GM23338 (cell line): ENCODE data around the gene TRAF2. TPM values are rescaled to one million over a fixed set of nuclear protein-coding genes. Genes with fewer than 3 reads are reported as not detected.

Experiments used
- ATAC-seq: fragments of 200-7000 bp; cut with Tn5 transposase; 3 replicates; pipeline ENCODE4 v1.9.1; 2020
- DNase-seq: peaks from one replicate; pipeline ENCODE4 v3.0.0-alpha.2; 2015; ENCODE audit warnings: low spot score
- H2AFZ ChIP-seq: fragments of 200-600 bp; sonication (generic); 2 replicates; pipeline ENCODE4 v1.8.0; 2016; ENCODE audit warnings: antibody characterized with exemption, mild to moderate bottlenecking, moderate library complexity
- H3F3A ChIP-seq: fragments of 200-600 bp; sonication (generic); replicated peaks from 2 replicates; pipeline ENCODE4 v1.8.0; 2017; ENCODE audit warnings: antibody characterized with exemption, mixed run types, low read depth
- H3K27ac ChIP-seq: fragments of 200-600 bp; sonication (generic); 2 replicates; pipeline ENCODE4 v1.6.1; 2016; ENCODE audit warnings: low read depth
- H3K27me3 ChIP-seq: fragments of 200-600 bp; sonication (generic); 2 replicates; pipeline ENCODE4 v1.8.0; 2016; ENCODE audit warnings: mild to moderate bottlenecking, mixed run types, moderate library complexity; ENCODE audit not compliant: insufficient read depth
- H3K36me3 ChIP-seq: fragments of 200-600 bp; sonication (generic); 2 replicates; pipeline ENCODE4 v1.8.0; 2016; ENCODE audit warnings: mild to moderate bottlenecking; ENCODE audit not compliant: insufficient read depth
- H3K4me1 ChIP-seq: fragments of 200-600 bp; sonication (generic); 2 replicates; pipeline ENCODE4 v1.8.0; 2016; ENCODE audit warnings: mild to moderate bottlenecking, moderate library complexity; ENCODE audit not compliant: insufficient read depth
- H3K4me2 ChIP-seq: fragments of 200-600 bp; sonication (generic); 2 replicates; pipeline ENCODE4 v1.7.1; 2017; ENCODE audit warnings: mixed run types
- H3K4me3 ChIP-seq: fragments of 200-600 bp; sonication (generic); 2 replicates; pipeline ENCODE4 v1.6.1; 2016; ENCODE audit warnings: mixed run types
- H3K79me2 ChIP-seq: fragments of 200-600 bp; sonication (generic); replicated peaks from 2 replicates; pipeline ENCODE4 v1.8.0; 2017; ENCODE audit warnings: mild to moderate bottlenecking; ENCODE audit not compliant: insufficient read depth
- H3K9me2 ChIP-seq: fragments of 200-600 bp; sonication (generic); 2 replicates; pipeline ENCODE4 v1.8.0; 2017; ENCODE audit not compliant: insufficient read depth
- H4K20me1 ChIP-seq: fragments of 200-600 bp; sonication (generic); replicated peaks from 2 replicates; pipeline ENCODE4 v1.8.0; 2017; ENCODE audit warnings: mild to moderate bottlenecking; ENCODE audit not compliant: insufficient read depth
- H3K27ac Mint-ChIP-seq: 2 replicates; pipeline ENCODE4 v1.8.0; 2020; ENCODE audit warnings: inconsistent platforms, mild to moderate bottlenecking, moderate library complexity, mixed read lengths
- H3K27me3 Mint-ChIP-seq: 3 replicates; pipeline ENCODE4 v1.8.0; 2022; ENCODE audit warnings: low read depth, mild to moderate bottlenecking, moderate library complexity, mixed read lengths, inconsistent platforms; ENCODE audit not compliant: insufficient read depth, poor library complexity
- H3K36me3 Mint-ChIP-seq: 3 replicates; pipeline ENCODE4 v1.8.0; 2021; ENCODE audit warnings: low read depth, mild to moderate bottlenecking, inconsistent platforms, moderate library complexity, mixed read lengths
- H3K4me1 Mint-ChIP-seq: 3 replicates; pipeline ENCODE4 v1.8.0; 2020; ENCODE audit warnings: mild to moderate bottlenecking, inconsistent platforms, mixed read lengths
- H3K4me3 Mint-ChIP-seq: 3 replicates; pipeline ENCODE4 v1.8.0; 2021; ENCODE audit warnings: moderate library complexity, mild to moderate bottlenecking, inconsistent platforms, mixed read lengths
- H3K9me3 Mint-ChIP-seq: 3 replicates; pipeline ENCODE4 v1.8.0; 2020; ENCODE audit warnings: moderate library complexity, mild to moderate bottlenecking, inconsistent platforms, mixed read lengths
- CREB1 ChIP-seq: fragments of 250-450 bp; sonication (Bioruptor Pico); IDR thresholded peaks from 2 replicates; pipeline ENCODE4 v1.5.0; 2020; ENCODE audit warnings: low read depth, mild to moderate bottlenecking, moderate library complexity
- CTCF ChIP-seq, 2 experiments: fragments of 200-600 bp in 1 of 2; sonication (generic) in 1 of 2; conservative IDR thresholded peaks; 2 replicates each; pipeline versions ENCODE4 v1.5.1 to v1.6.1; 2016 to 2017; ENCODE audit warnings: antibody characterized with exemption in 2 of 2, low read depth in 2 of 2, mild to moderate bottlenecking in 2 of 2, moderate library complexity in 1 of 2
- ETS1 ChIP-seq: IDR thresholded peaks from 2 replicates; pipeline ENCODE4 v1.6.1; 2016; ENCODE audit warnings: antibody characterized with exemption
- EZH2 ChIP-seq: fragments of 200-600 bp; sonication (generic); IDR thresholded peaks from one replicate; pipeline ENCODE4 v1.8.0; 2017; ENCODE audit warnings: antibody characterized with exemption, mild to moderate bottlenecking, low read depth; ENCODE audit not compliant: unreplicated experiment
- EZH2phosphoT487 ChIP-seq: fragments of 200-600 bp; sonication (generic); IDR thresholded peaks from one replicate; pipeline ENCODE4 v1.8.1; 2018; ENCODE audit warnings: antibody characterized with exemption; ENCODE audit not compliant: unreplicated experiment
- JUNB ChIP-seq: IDR thresholded peaks from one replicate; pipeline ENCODE4 v1.6.1; 2016; ENCODE audit warnings: antibody characterized with exemption; ENCODE audit not compliant: unreplicated experiment
- NANOG ChIP-seq: IDR thresholded peaks from 2 replicates; pipeline ENCODE4 v1.6.1; 2016; ENCODE audit warnings: antibody characterized with exemption, borderline replicate concordance
- POLR2AphosphoS5 ChIP-seq: IDR thresholded peaks from 2 replicates; pipeline ENCODE4 v1.6.1; 2016; ENCODE audit warnings: antibody characterized with exemption, low read depth
- REST ChIP-seq: IDR thresholded peaks from one replicate; pipeline ENCODE4 v1.6.1; 2018; ENCODE audit warnings: antibody characterized with exemption; ENCODE audit not compliant: unreplicated experiment
- STAT1 ChIP-seq: IDR thresholded peaks from one replicate; pipeline ENCODE4 v1.6.1; 2016; ENCODE audit warnings: antibody characterized with exemption; ENCODE audit not compliant: unreplicated experiment
- ZNF114 ChIP-seq: fragments of 250-450 bp; sonication (Bioruptor Pico); IDR thresholded peaks from 2 replicates; pipeline ENCODE4 v1.5.0; 2020; ENCODE audit warnings: mild to moderate bottlenecking, moderate library complexity
- ZNF331 ChIP-seq: fragments of 250-450 bp; sonication (Bioruptor Pico); IDR thresholded peaks from 2 replicates; pipeline ENCODE4 v1.5.0; 2020; ENCODE audit warnings: low read depth, mild to moderate bottlenecking, moderate library complexity
- ZNF462 ChIP-seq: fragments of 250-450 bp; sonication (Bioruptor Pico); IDR thresholded peaks from 2 replicates; pipeline ENCODE4 v1.5.0; 2020; ENCODE audit warnings: mild to moderate bottlenecking, moderate library complexity
- polyA plus RNA-seq: library from polyadenylated mRNA; unstranded; fragments of >200 nt; fragmentation: Nextera tagmentation; extraction: Ambion mirVana; gene quantifications from 2 replicates; pipeline ENCODE4 v1.2.1, GENCODE V29; 2016
- total RNA-seq: library from RNA; depleted of rRNA; stranded (reverse); fragments of >200 nt; shearing (Covaris generic); gene quantifications from 2 replicates; pipeline ENCODE4 v1.2.3, GENCODE V29; 2014

TRAF2 gene
- total and polyA plus RNA-seq, 2 experiments from 2014 or later: 25.4 to 39.9 TPM

GRCh38 chr9:136934277-136934676 is 48.0 kb downstream of the TRAF2 start:
- H3K36me3 Mint-ChIP-seq: peaks cover 43% of the 10 kb centered on the region

More at GRCh38 chr9:136934277-136934676, 48.0 kb downstream of the TRAF2 start:
- H3K4me3 Mint-ChIP-seq: no peak overlapping the region; the same call in 2 of the 3 replicates
- H3K27me3 ChIP-seq: no peaks in the 10 kb centered on the region
- H3K9me3 Mint-ChIP-seq: no peaks in the 10 kb centered on the region; the same call in 2 of the 3 replicates
- peak overlapping the region; percentile 38; the same call in 1 of the 2 replicates for H3K4me2 ChIP-seq
- peaks cover 11% of the 10 kb centered on the region; the same call in 1 of the 2 replicates for H3F3A ChIP-seq
- ATAC-seq: no peak
- no peaks in the 10 kb centered on the region for H3K36me3 ChIP-seq
- no peaks in the 10 kb centered on the region; the same call in 1 of the 2 replicates for H3K9me2 ChIP-seq
- no peak overlapping the region for H3K27ac Mint-ChIP-seq
- H3K4me1 ChIP-seq: no peaks in the 10 kb centered on the region
- peak overlapping the region; percentile 45; the same call in 1 of the 2 replicates for H3K27ac ChIP-seq
- H3K4me1 Mint-ChIP-seq: peaks cover 11% of the 10 kb centered on the region
- H3K4me3 ChIP-seq: no peak overlapping the region
- 0 out of 2 replicates have a peak, but pooled peaks cover 13% of the 10 kb centered on the region for H3K79me2 ChIP-seq
- TF ChIP-seq EZH2 (no peak), ZNF462 (CRISPR knock-in tag) (no peak), EZH2phosphoT487 (no peak), ZNF331 (no peak), REST (no peak), CREB1 (CRISPR knock-in tag) (no peak), STAT1 (no peak), CTCF (conservative IDR thresholded peaks at IDR 0.05; ENCODE audit: low read depth in 2 of 2) (no peak), POLR2AphosphoS5 (no peak), JUNB (no peak), ETS1 (no peak), ZNF114 (CRISPR knock-in tag) (no peak), NANOG (no peak)
- peaks cover 15% of the 10 kb centered on the region for H4K20me1 ChIP-seq
- H3K27me3 Mint-ChIP-seq: peaks cover 8% of the 10 kb centered on the region
- no peak for DNase-seq
- H2AFZ ChIP-seq: no peak overlapping the region
